Smooth muscle cell (in vitro differentiated cells): Measurements from ENCODE around the gene IL34. TPM values are rescaled to one million over a fixed set of nuclear protein-coding genes. Genes with fewer than 3 reads are reported as not detected.

Experiments
- DNase-seq: peaks from one replicate; lab custom pipeline; 2025; ENCODE audit not compliant: unreplicated experiment; lab: John Stamatoyannopoulos, UW
- H2AFZ ChIP-seq: fragments of 200-600 bp; sonication (generic); 2 replicates; pipeline ENCODE4 v1.6.0; 2016; ENCODE audit warnings: antibody characterized with exemption, low read depth, mild to moderate bottlenecking
- H3F3A ChIP-seq: fragments of 200-600 bp; sonication (generic); 2 replicates; pipeline ENCODE4 v1.6.0; 2017; ENCODE audit warnings: antibody characterized with exemption, low read depth
- H3K27ac ChIP-seq: fragments of 200-600 bp; sonication (generic); 2 replicates; pipeline ENCODE4 v1.5.1; 2016; ENCODE audit warnings: low read depth, mild to moderate bottlenecking
- H3K27me3 ChIP-seq: fragments of 200-600 bp; sonication (generic); 2 replicates; pipeline ENCODE4 v1.6.1; 2016; ENCODE audit warnings: low read depth, mild to moderate bottlenecking
- H3K36me3 ChIP-seq: fragments of 200-600 bp; sonication (generic); 2 replicates; pipeline ENCODE4 v1.5.1; 2016; ENCODE audit warnings: low read depth
- H3K4me1 ChIP-seq: fragments of 200-600 bp; sonication (generic); 2 replicates; pipeline ENCODE4 v1.5.1; 2016; ENCODE audit warnings: low read depth
- H3K4me2 ChIP-seq: fragments of 200-600 bp; sonication (generic); 2 replicates; pipeline ENCODE4 v1.6.0; 2016; ENCODE audit warnings: mild to moderate bottlenecking
- H3K4me3 ChIP-seq: fragments of 200-600 bp; sonication (generic); 2 replicates; pipeline ENCODE4 v1.5.1; 2016; ENCODE audit warnings: mild to moderate bottlenecking
- H3K79me2 ChIP-seq: fragments of 200-600 bp; sonication (generic); 2 replicates; pipeline ENCODE4 v1.6.0; 2016; ENCODE audit warnings: low read depth, mild to moderate bottlenecking
- H3K9ac ChIP-seq: fragments of 200-600 bp; sonication (generic); 2 replicates; pipeline ENCODE4 v1.6.0; 2016; ENCODE audit warnings: low read depth
- H3K9me3 ChIP-seq: fragments of 200-600 bp; sonication (generic); replicated peaks from 2 replicates; pipeline ENCODE4 v1.5.1; 2016; ENCODE audit warnings: low read depth
- H4K20me1 ChIP-seq: fragments of 200-600 bp; sonication (generic); 2 replicates; pipeline ENCODE4 v1.6.0; 2016; ENCODE audit warnings: low read depth
- CTCF ChIP-seq: fragments of 200-600 bp; sonication (generic); IDR thresholded peaks from 2 replicates; pipeline ENCODE4 v1.5.1; 2017; ENCODE audit warnings: borderline replicate concordance, mild to moderate bottlenecking, antibody characterized with exemption; ENCODE audit not compliant: insufficient read depth, poor library complexity, severe bottlenecking
- WGBS: methylation state at CpG from one replicate; pipeline ENCODE4 v1.1.7; 2016; ENCODE audit warnings: low lambda C conversion rate; 5-methylcytosine and 5-hydroxymethylcytosine counted together
- polyA plus RNA-seq: library from polyadenylated mRNA; unstranded; fragments of >200 nt; fragmentation: Nextera tagmentation; extraction: Ambion mirVana; gene quantifications from 2 replicates; pipeline ENCODE4 v1.2.1, GENCODE V29; 2016
- total RNA-seq: library from RNA; depleted of rRNA; stranded (reverse); fragments of >200 nt; gene quantifications from 2 replicates; pipeline ENCODE4 v1.2.3, GENCODE V29; 2014

The IL34 gene
- total and polyA plus RNA-seq, 2 experiments from 2014 or later, result 0.49 TPM; not detected in 1

- no peaks in the 10 kb centered on the region for H3K36me3 ChIP-seq
- no peak overlapping the region for H3K9ac ChIP-seq
- H3K27ac ChIP-seq, result peak overlapping the region; percentile 74
- no peak for TF ChIP-seq CTCF
- H2AFZ ChIP-seq, result no peak overlapping the region
- H3K27me3 ChIP-seq, result no peaks in the 10 kb centered on the region
- H3F3A ChIP-seq, result peaks cover 15% of the 10 kb centered on the region
- H3K4me2 ChIP-seq, result no peak overlapping the region
- H4K20me1 ChIP-seq, result no peaks in the 10 kb centered on the region
- WGBS, result 72% methylated on average over 14 of the region's 14 CpGs
- no peak for DNase-seq
- H3K4me3 ChIP-seq, result no peak overlapping the region
- H3K79me2 ChIP-seq, result no peaks in the 10 kb centered on the region
- peaks cover 13% of the 10 kb centered on the region for H3K4me1 ChIP-seq
- H3K9me3 ChIP-seq, result no peaks in the 10 kb centered on the region
Measured at GRCh38 chr16:70695331-70696070, 49.1 kb downstream of the IL34 start.

GRCh38 chr16:70696355-70696754, 50.0 kb downstream of the IL34 start:
- peaks cover 13% of the 10 kb centered on the region for H3K4me1 ChIP-seq
- H3K36me3 ChIP-seq, result no peaks in the 10 kb centered on the region
- no peaks in the 10 kb centered on the region for H3K27me3 ChIP-seq
- no peaks in the 10 kb centered on the region for H3K9me3 ChIP-seq
- peaks cover 15% of the 10 kb centered on the region for H3F3A ChIP-seq
- H3K4me2 ChIP-seq, result no peak overlapping the region
- DNase-seq, result no peak
- H3K4me3 ChIP-seq, result no peak overlapping the region
- TF ChIP-seq CTCF, result no peak
- no peaks in the 10 kb centered on the region for H3K79me2 ChIP-seq
- no peaks in the 10 kb centered on the region for H4K20me1 ChIP-seq
- WGBS, result 86% methylated on average over 8 of the region's 8 CpGs
- H3K9ac ChIP-seq, result no peak overlapping the region
- no peak overlapping the region for H2AFZ ChIP-seq
- H3K27ac ChIP-seq, result peak overlapping the region; percentile 74

- Histone ChIP-seq H3K4me3 (no peak overlapping the region), H3F3A (peaks cover 10% of the 10 kb centered on the region), H4K20me1 (no peaks in the 10 kb centered on the region), H3K4me1 (peaks cover 13% of the 10 kb centered on the region), H3K36me3 (no peaks in the 10 kb centered on the region), H3K27me3 (no peaks in the 10 kb centered on the region), H3K9me3 (no peaks in the 10 kb centered on the region), H3K4me2 (peak overlapping the region; percentile 33), H3K79me2 (no peaks in the 10 kb centered on the region), H3K9ac (peak overlapping the region; percentile 11), H2AFZ (no peak overlapping the region), H3K27ac (peak overlapping the region; percentile 74)
- DNase-seq, result no peak
- TF ChIP-seq CTCF, result no peak
- WGBS, result 50% methylated on average over 19 of the region's 19 CpGs
Measured at GRCh38 chr16:70696952-70697593, 50.7 kb downstream of the IL34 start.
